ENCODE results near the gene TMEM117.
"Not testable (repeated sequence)": the region's sequence is repeated elsewhere in the genome, so short reads cannot be mapped to it uniquely, and the experiment has no call there.

Gene TMEM117

GRCh38 chr12:44118946-44119345, 283.1 kb downstream of the TMEM117 start:
- no peak for DNase-seq

- no peak for DNase-seq
Observed at GRCh38 chr12:44126806-44127205, 290.9 kb downstream of the TMEM117 start.

GRCh38 chr12:44127966-44128710, 292.3 kb downstream of the TMEM117 start:
- DNase-seq, result no peak

GRCh38 chr12:44143175-44143574, 307.3 kb downstream of the TMEM117 start:
- DNase-seq, result no peak

GRCh38 chr12:44148936-44149335, 313.1 kb downstream of the TMEM117 start:
- no peak for DNase-seq

- DNase-seq, result no peak
Observed at GRCh38 chr12:44154128-44154527, 318.2 kb downstream of the TMEM117 start.

GRCh38 chr12:44155358-44155757, 319.5 kb downstream of the TMEM117 start:
- DNase-seq, result no peak

- DNase-seq, result no peak
Observed at GRCh38 chr12:44157359-44157758, 321.5 kb downstream of the TMEM117 start.

- no peak for DNase-seq
Observed at GRCh38 chr12:44158746-44159145, 322.9 kb downstream of the TMEM117 start.

- DNase-seq, result no peak
Observed at GRCh38 chr12:44159216-44159615, 323.3 kb downstream of the TMEM117 start.

GRCh38 chr12:44159862-44160261, 324.0 kb downstream of the TMEM117 start:
- DNase-seq, result no peak

- DNase-seq, result no peak
Observed at GRCh38 chr12:44162961-44163360, 327.1 kb downstream of the TMEM117 start.

GRCh38 chr12:44174053-44174452, 338.2 kb downstream of the TMEM117 start:
- DNase-seq, result no peak

GRCh38 chr12:44184499-44185206, 348.8 kb downstream of the TMEM117 start:
- no peak for DNase-seq

GRCh38 chr12:44193281-44193680, 357.4 kb downstream of the TMEM117 start:
- no peak for DNase-seq

- DNase-seq, result not testable (repeated sequence)
Observed at GRCh38 chr12:44195719-44196118, 359.8 kb downstream of the TMEM117 start.

GRCh38 chr12:44206045-44206444, 370.2 kb downstream of the TMEM117 start:
- DNase-seq, result no peak

- DNase-seq, result no peak
Observed at GRCh38 chr12:44217146-44217883, 381.4 kb downstream of the TMEM117 start.

- no peak for DNase-seq
Observed at GRCh38 chr12:44223736-44224135, 387.9 kb downstream of the TMEM117 start.

- no peak for DNase-seq
Observed at GRCh38 chr12:44224399-44225148, 388.7 kb downstream of the TMEM117 start.

GRCh38 chr12:44225149-44225510, 389.2 kb downstream of the TMEM117 start:
- no peak for DNase-seq

- no peak for DNase-seq
Observed at GRCh38 chr12:44227616-44228015, 391.7 kb downstream of the TMEM117 start.

- DNase-seq, result no peak
Observed at GRCh38 chr12:44229846-44230245, 394.0 kb downstream of the TMEM117 start.
